Measurements from ENCODE around the gene QPCT.
"Not testable (repeated sequence)": the region's sequence is repeated elsewhere in the genome, so short reads cannot be mapped to it uniquely, and the experiment has no call there.

The QPCT gene

DNA sequence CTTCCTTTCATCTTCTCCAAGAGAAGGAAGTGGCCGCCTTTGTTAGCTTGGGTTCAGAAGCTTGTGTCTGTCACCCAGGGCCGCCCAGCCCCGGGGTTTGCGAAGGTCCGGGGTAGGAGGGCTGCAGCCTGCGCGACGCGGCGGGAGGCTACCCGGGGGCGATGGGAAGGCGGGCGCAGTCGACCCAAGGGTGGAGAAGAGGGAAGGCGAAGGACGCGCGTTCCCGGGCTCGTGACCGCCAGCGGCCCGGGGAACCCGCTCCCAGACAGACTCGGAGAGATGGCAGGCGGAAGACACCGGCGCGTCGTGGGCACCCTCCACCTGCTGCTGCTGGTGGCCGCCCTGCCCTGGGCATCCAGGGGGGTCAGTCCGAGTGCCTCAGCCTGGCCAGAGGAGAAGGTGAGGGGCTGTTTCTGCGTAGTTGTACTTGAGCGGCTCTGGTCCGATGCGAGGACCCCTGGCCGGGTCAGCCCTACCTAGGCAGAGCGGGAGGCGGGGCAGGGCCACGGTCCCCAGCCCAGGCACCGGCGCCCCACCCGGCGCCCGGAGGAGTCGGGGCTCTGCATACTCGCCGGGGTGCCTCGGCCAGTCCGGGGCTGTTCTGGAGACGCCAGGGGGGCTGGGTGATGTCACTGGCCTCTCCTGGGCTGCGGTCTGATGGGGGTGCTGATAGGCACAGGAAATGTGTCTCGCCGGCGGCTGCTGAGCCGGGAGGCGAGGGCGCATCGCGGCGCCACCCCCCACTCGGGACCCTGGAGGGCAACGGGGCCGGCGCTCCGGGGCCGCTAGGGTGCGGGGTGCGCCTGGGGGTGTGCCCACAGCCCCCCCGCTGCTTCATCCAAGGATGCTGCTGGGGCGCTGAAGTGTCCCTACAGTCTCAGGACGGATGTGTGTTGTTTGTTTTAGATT is at the start of gene QPCT:
Gene QPCT (plus strand): TSS at position 178 of the 909 bp plus-strand sequence. CDS start 102 bp downstream, at position 280.
- TF ChIP-seq, protein P1, sequence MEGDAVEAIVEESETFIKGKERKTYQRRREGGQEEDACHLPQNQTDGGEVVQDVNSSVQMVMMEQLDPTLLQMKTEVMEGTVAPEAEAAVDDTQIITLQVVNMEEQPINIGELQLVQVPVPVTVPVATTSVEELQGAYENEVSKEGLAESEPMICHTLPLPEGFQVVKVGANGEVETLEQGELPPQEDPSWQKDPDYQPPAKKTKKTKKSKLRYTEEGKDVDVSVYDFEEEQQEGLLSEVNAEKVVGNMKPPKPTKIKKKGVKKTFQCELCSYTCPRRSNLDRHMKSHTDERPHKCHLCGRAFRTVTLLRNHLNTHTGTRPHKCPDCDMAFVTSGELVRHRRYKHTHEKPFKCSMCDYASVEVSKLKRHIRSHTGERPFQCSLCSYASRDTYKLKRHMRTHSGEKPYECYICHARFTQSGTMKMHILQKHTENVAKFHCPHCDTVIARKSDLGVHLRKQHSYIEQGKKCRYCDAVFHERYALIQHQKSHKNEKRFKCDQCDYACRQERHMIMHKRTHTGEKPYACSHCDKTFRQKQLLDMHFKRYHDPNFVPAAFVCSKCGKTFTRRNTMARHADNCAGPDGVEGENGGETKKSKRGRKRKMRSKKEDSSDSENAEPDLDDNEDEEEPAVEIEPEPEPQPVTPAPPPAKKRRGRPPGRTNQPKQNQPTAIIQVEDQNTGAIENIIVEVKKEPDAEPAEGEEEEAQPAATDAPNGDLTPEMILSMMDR (IDR thresholded peaks at IDR 0.05; ENCODE audit: insufficient read depth, low read depth, low read length, missing control alignments): no peak
- peak within 1 kb of the TSS; percentile 47 for H3K4me3 ChIP-seq (ENCODE audit: low read length)
- DNase-seq (ENCODE audit: low read depth): peak; percentile 23

DNA sequence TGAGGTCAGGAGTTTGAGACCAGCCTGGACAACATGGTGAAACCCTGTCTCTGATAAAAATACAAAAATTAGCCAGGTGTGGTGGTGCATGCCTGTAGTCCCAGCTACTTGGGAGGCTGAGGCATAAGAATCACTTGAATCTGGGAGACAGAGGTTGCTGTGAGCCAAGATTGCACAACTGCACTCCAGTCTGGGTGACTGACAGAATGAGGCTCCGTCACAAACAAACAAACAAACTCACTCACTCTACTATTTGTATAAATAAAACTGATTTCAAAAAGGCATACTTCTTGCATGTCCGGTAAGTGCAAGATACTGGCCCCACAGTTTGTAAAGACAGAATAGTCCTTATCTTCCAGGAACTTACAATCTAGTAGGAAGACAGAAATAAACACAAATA is 49.6 kb upstream of the QPCT start:
- H3K4me3 ChIP-seq (ENCODE audit: low read length); DNase-seq (ENCODE audit: low read depth): not testable (repeated sequence)

- no peak for DNase-seq (ENCODE audit: low read depth)
- H3K4me3 ChIP-seq (ENCODE audit: low read length): no peak overlapping the region
- TF ChIP-seq, protein P1 (IDR thresholded peaks at IDR 0.05; ENCODE audit: insufficient read depth, low read depth, low read length, missing control alignments): no peak
Measured at GRCh38 chr2:37295469-37296073, 48.9 kb upstream of the QPCT start.

DNA sequence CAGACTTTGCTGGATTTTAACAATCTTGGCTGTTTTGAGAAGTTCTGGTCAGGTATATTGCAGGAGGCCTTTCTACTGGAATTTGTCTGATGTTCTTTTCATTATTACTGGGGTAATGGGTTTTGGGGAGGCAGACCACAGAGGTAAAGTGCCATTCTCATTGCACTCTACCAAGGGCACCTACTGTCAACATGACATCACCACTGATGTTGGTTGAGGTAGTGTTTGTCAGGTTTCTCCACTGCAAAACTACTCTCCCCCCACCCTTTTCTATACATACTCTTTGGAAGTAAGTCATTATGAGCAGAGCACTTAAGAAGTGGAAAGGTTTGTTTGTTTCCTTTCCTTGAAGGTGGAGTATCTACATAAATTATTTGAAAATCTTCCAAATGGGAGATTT is 46.8 kb upstream of the QPCT start:
- no peak for DNase-seq (ENCODE audit: low read depth)
- H3K4me3 ChIP-seq (ENCODE audit: low read length): no peak overlapping the region
- TF ChIP-seq, protein P1 (IDR thresholded peaks at IDR 0.05; ENCODE audit: insufficient read depth, low read depth, low read length, missing control alignments): no peak

DNA sequence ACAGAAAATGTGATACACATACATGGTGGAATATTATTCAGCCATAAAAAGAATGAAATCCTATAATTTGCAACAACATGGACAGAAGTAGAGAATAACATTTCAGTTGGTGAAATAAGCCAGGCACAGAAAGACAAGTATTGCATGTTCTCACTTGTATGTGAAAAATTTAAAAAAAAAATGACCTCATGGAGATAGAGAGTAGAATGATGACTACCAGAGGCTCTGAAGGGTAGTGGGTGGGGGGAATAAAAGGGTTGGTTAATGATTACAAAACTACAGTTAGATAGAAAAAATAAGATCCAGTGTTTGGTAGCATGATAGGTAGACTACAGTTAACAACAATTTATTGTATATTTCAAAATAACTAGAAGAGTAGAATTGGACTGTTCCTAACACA is 44.3 kb upstream of the QPCT start:
- DNase-seq (ENCODE audit: low read depth): peak; percentile 26
- TF ChIP-seq, protein P1 (IDR thresholded peaks at IDR 0.05; ENCODE audit: insufficient read depth, low read depth, low read length, missing control alignments): no peak
- no peak overlapping the region for H3K4me3 ChIP-seq (ENCODE audit: low read length)

DNA sequence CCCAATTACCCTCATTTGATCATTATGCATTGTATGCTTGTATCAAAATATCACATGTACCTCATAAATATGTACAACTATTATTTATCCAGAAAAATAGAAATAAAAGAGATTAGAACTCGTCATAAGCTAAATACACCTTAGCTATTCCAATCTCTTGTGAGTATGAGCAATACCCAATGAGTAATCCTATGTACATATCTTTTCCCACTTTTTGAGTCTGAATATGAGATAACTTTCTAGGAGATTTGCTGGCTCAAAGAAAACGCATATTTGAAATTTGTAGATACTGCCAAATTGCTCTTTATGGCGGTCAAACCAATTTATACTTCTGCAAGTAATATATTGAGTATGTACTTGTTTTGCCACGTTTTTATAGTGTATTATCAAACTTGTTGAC is 43.9 kb upstream of the QPCT start:
- TF ChIP-seq, protein P1 (IDR thresholded peaks at IDR 0.05; ENCODE audit: insufficient read depth, low read depth, low read length, missing control alignments): no peak
- H3K4me3 ChIP-seq (ENCODE audit: low read length): no peak overlapping the region
- peak; percentile 53 for DNase-seq (ENCODE audit: low read depth)

- DNase-seq (ENCODE audit: low read depth): no peak
- no peak overlapping the region for H3K4me3 ChIP-seq (ENCODE audit: low read length)
- TF ChIP-seq, protein P1 (IDR thresholded peaks at IDR 0.05; ENCODE audit: insufficient read depth, low read depth, low read length, missing control alignments): no peak
Measured at GRCh38 chr2:37301408-37301807, 43.0 kb upstream of the QPCT start.
